Smooth muscle cell of the umbilical artery (primary cell): ENCODE data around the gene VPS37C. TPM values are rescaled to one million over a fixed set of nuclear protein-coding genes. Genes with fewer than 3 reads are reported as not detected.

ENCODE experiments used
- total RNA-seq: library from RNA; depleted of rRNA; stranded (reverse); fragments of >200 nt; gene quantifications from 2 replicates; pipeline ENCODE4 v1.2.3, GENCODE V29; 2014

VPS37C gene
- total RNA-seq: 10.4 and 15.4 TPM in 2 replicates

GRCh38 chr11:61161190-61162091 is at the start of gene VPS37C:
Gene VPS37C, minus strand, starts transcription at chr11:61161426. Its CDS starts 22,597 bp downstream, at chr11:61138829.

GRCh38 chr11:61202950-61203746 is 41.9 kb upstream of the VPS37C start, which contains the start of gene PGA3:
Gene PGA3, plus strand, starts transcription at chr11:61203515. Its CDS starts 50 bp downstream, at chr11:61203565.

Other genes with a start within 250 kb of the VPS37C start
- gene TMEM109, start 247.3 kb downstream of the VPS37C start, total RNA-seq: 16.9 and 18.6 TPM in 2 replicates
- gene TMEM132A, start 237.0 kb downstream of the VPS37C start, total RNA-seq: 163 and 208 TPM in 2 replicates
- gene SLC15A3, start 209.2 kb downstream of the VPS37C start, total RNA-seq: 4.0 and 5.6 TPM in 2 replicates
- gene CD6, start 189.7 kb downstream of the VPS37C start, total RNA-seq: not detected in 2 replicates
- not detected in 2 replicates for gene CD5, start 58.9 kb downstream of the VPS37C start, total RNA-seq
- not detected in 2 replicates for gene PGA3, start 42.1 kb upstream of the VPS37C start, total RNA-seq
- gene PGA4, start 60.9 kb upstream of the VPS37C start, total RNA-seq: not detected in 2 replicates
- gene PGA5, start 79.7 kb upstream of the VPS37C start, total RNA-seq: not detected in 2 replicates
- 1.6 and 1.8 TPM in 2 replicates for gene VWCE, start 133.9 kb upstream of the VPS37C start, total RNA-seq
- gene DDB1, start 171.7 kb upstream of the VPS37C start, total RNA-seq: 302 and 330 TPM in 2 replicates
- gene TKFC, start 171.8 kb upstream of the VPS37C start, total RNA-seq: 24.3 and 25.9 TPM in 2 replicates
- 51.0 and 168 TPM in 2 replicates for gene CYB561A3, start 200.5 kb upstream of the VPS37C start, total RNA-seq
- 25.7 and 38.9 TPM in 2 replicates for gene TMEM138, start 200.9 kb upstream of the VPS37C start, total RNA-seq
- 10.1 and 14.6 TPM in 2 replicates for gene TMEM216, start 231.2 kb upstream of the VPS37C start, total RNA-seq